GM12878 (cell line): ENCODE measurements around the gene PKP4. TPM values are rescaled to one million over a fixed set of nuclear protein-coding genes. Genes with fewer than 3 reads are reported as not detected.

Source experiments
- ATAC-seq: fragments of 200-7000 bp; cut with Tn5 transposase; 3 replicates; pipeline ENCODE4 v1.9.1; 2020; ENCODE audit warnings: mild to moderate bottlenecking, moderate library complexity
- BruUV-seq: library from RNA; stranded (reverse); fragments of 400-500 nt; replicated peaks from 2 replicates; lab custom pipeline; 2021; lab: Mats Ljungman, UMichigan
- CTCF ChIA-PET: fragments of 300-600 bp; sonication (Branson Sonifier 250); formaldehyde crosslinking; extraction: SDS; loops from one replicate; lab custom pipeline; 2021; ENCODE audit warnings: inconsistent platforms; lab: Yijun Ruan, JAX
- POLR2A ChIA-PET: fragments of 350-600 bp; formaldehyde crosslinking; extraction: SDS; loops from one replicate; lab custom pipeline; 2021; ENCODE audit warnings: inconsistent platforms; lab: Charles Lee
- RAD21 ChIA-PET: fragments of 300-600 bp; sonication (Branson Sonifier 250); formaldehyde crosslinking; loops from one replicate; lab custom pipeline; 2023; ENCODE audit warnings: antibody characterized with exemption; ENCODE audit not compliant: unreplicated experiment; lab: Charles Lee
- SMC1A ChIA-PET: fragments of 300-600 bp; sonication (Branson Sonifier 250); formaldehyde crosslinking; loops from one replicate; lab custom pipeline; 2023; ENCODE audit not compliant: unreplicated experiment, uncharacterized antibody; lab: Charles Lee
- DNase-seq: peaks from one replicate; pipeline ENCODE4 v3.0.0-alpha.2; 2011; ENCODE audit warnings: low read depth, low spot score
- FAIRE-seq: peaks from 3 replicates; lab custom pipeline; 2011; peaks lifted over from hg19 to GRCh38; lab: Jason Lieb, UNC
- H2AFZ ChIP-seq: 2 replicates; pipeline ENCODE4 v1.6.0; 2011; ENCODE audit warnings: low read depth, low read length, control low read depth; ENCODE audit not compliant: control insufficient read depth
- H3K27ac ChIP-seq: 2 replicates; pipeline ENCODE4 v1.5.1; 2011; ENCODE audit warnings: control low read depth; ENCODE audit not compliant: control insufficient read depth, insufficient read depth
- H3K27me3 ChIP-seq, 2 experiments: replicated peaks in 1 of 2; 2 replicates each; pipeline versions ENCODE4 v1.6.0 to v1.6.1; 2011; ENCODE audit warnings: low read length in 1 of 2; ENCODE audit not compliant: control insufficient read depth in 2 of 2, insufficient read depth in 2 of 2
- H3K36me3 ChIP-seq, 2 experiments: 2 replicates each; pipeline ENCODE4 v1.5.1; 2011; ENCODE audit warnings: low read length in 1 of 2; ENCODE audit not compliant: control insufficient read depth in 2 of 2, insufficient read depth in 2 of 2
- H3K4me1 ChIP-seq: 2 replicates; pipeline ENCODE4 v1.6.1; 2011; ENCODE audit warnings: mild to moderate bottlenecking, low read length, moderate library complexity, mixed read lengths; ENCODE audit not compliant: control insufficient read depth, insufficient read depth
- H3K4me2 ChIP-seq: 2 replicates; pipeline ENCODE4 v1.6.0; 2011; ENCODE audit warnings: control low read depth; ENCODE audit not compliant: control insufficient read depth, insufficient read depth
- H3K4me3 ChIP-seq: fragments of 200-600 bp; sonication (generic); 2 replicates; pipeline ENCODE4 v1.5.1; 2016
- H3K79me2 ChIP-seq: 2 replicates; pipeline ENCODE4 v1.6.0; 2011; ENCODE audit warnings: low read length; ENCODE audit not compliant: control insufficient read depth, insufficient read depth
- H3K9ac ChIP-seq: 2 replicates; pipeline ENCODE4 v1.8.0; 2011; ENCODE audit warnings: low read length, control low read depth, mixed read lengths; ENCODE audit not compliant: control insufficient read depth, insufficient read depth
- H3K9me3 ChIP-seq: replicated peaks from 3 replicates; pipeline ENCODE4 v1.5.1; 2011; ENCODE audit warnings: mild to moderate bottlenecking, low read length; ENCODE audit not compliant: control insufficient read depth, insufficient read depth
- H4K20me1 ChIP-seq: 2 replicates; pipeline ENCODE4 v1.6.0; 2011; ENCODE audit not compliant: control insufficient read depth, insufficient read depth
- ASH2L ChIP-seq: fragments of 300-600, 200-600 bp; sonication (generic); IDR thresholded peaks from 2 replicates; pipeline ENCODE4 v1.6.1; 2017; ENCODE audit warnings: low read depth, mild to moderate bottlenecking, borderline replicate concordance
- CBX3 ChIP-seq: fragments of 200-600 bp; sonication (generic); IDR thresholded peaks from 2 replicates; pipeline ENCODE4 v1.6.1; 2016; ENCODE audit warnings: low read depth, borderline replicate concordance
- CHD2 ChIP-seq: IDR thresholded peaks from 2 replicates; pipeline ENCODE4 v1.6.1; 2011; ENCODE audit warnings: low read depth, low read length, improper control_type of control experiment, borderline replicate concordance
- CREB1 ChIP-seq: IDR thresholded peaks from 2 replicates; pipeline ENCODE4 v1.6.1; 2012; ENCODE audit warnings: low read depth, mild to moderate bottlenecking, inconsistent platforms
- STAT1 ChIP-seq: fragments of 450-650 bp; conservative IDR thresholded peaks from 2 replicates; pipeline ENCODE4 v1.6.1; 2014; ENCODE audit warnings: antibody characterized with exemption, mild to moderate bottlenecking
- ZBTB11 ChIP-seq: fragments of 450-650 bp; formaldehyde crosslinking; IDR thresholded peaks from 2 replicates; pipeline ENCODE4 v1.5.0; 2022; ENCODE audit warnings: mild to moderate bottlenecking, missing genetic modification characterization
- ZNF274 ChIP-seq: IDR thresholded peaks from one replicate; pipeline ENCODE4 v1.8.0; 2011; ENCODE audit not compliant: insufficient read length, insufficient read depth
- WGBS: methylation state at CpG from one replicate; pipeline ENCODE4 v1.1.6; 2016; ENCODE audit warnings: low lambda C conversion rate; ENCODE audit not compliant: insufficient replicate concordance, insufficient coverage; ENCODE audit errors: missing lambda C conversion rate; 5-methylcytosine and 5-hydroxymethylcytosine counted together
- in situ Hi-C: fragments of 300-500 bp; cut with MboI; formaldehyde crosslinking; loops from 9 replicates; pipeline ENCODE4 v1.14.3; 2018; ENCODE audit warnings: mixed read lengths
- intact Hi-C: fragments of 100-400 bp; cut with micrococcal nuclease; formaldehyde crosslinking; loops from one replicate; pipeline ENCODE4 v1.14.2; 2022; ENCODE audit not compliant: unreplicated experiment
- polyA plus RNA-seq, 11 experiments: library from polyadenylated mRNA; depleted of rRNA in 4 of 11; unstranded in 6 of 11; stranded (reverse) in 5 of 11; fragments of >200 nt; fragmentation: Nextera tagmentation in 4 of 11; fragmentation: Illumina TruSeq in 1 of 11; extraction: Ambion mirVana in 4 of 11; extraction: Trizol in 1 of 11; gene quantifications; 1 replicate in 1 of 11; 2 replicates in 10 of 11; pipeline versions ENCODE4 v1.2.1 to v1.2.3, GENCODE V29; 2011 to 2016; ENCODE audit warnings: inconsistent platforms in 2 of 11, missing spikeins in 2 of 11, low read depth in 1 of 11
- total RNA-seq, 4 experiments: library from RNA; depleted of rRNA in 3 of 4; stranded (reverse); fragments of >200 nt in 3 of 4; fragmentation: Illumina TruSeq in 1 of 4; extraction: Trizol in 1 of 4; gene quantifications; 2 replicates each; pipeline versions ENCODE4 v1.2.1 to v1.2.3, GENCODE V29; 2013 to 2021
- TF ChIP-seq, protein P1 (sequence below): fragments of 450-650 bp; IDR thresholded peaks from 2 replicates; pipeline ENCODE4 v1.6.1; 2018; ENCODE audit warnings: mild to moderate bottlenecking, low read depth, moderate library complexity; ENCODE audit not compliant: partially characterized antibody
- TF ChIP-seq, protein P2 (sequence below): fragments of 450-650 bp; formaldehyde crosslinking; IDR thresholded peaks from 2 replicates; pipeline ENCODE4 v1.4.0; 2022; ENCODE audit warnings: mild to moderate bottlenecking, moderate library complexity

PKP4 gene
- total and polyA plus RNA-seq, 10 of the 15 experiments (the other 5 are each of a cell fraction or from before 2014, with no cell fraction given) = 4.8 to 35.8 (median 17.7) TPM

GRCh38 chr2:158726911-158727592, 270.3 kb downstream of the PKP4 start:
- Histone ChIP-seq H3K79me2 (no peaks in the 10 kb centered on the region), H3K4me2 (no peak overlapping the region), H4K20me1 (no peaks in the 10 kb centered on the region), H3K4me1 (no peaks in the 10 kb centered on the region), H3K9ac (no peak overlapping the region), H3K9me3 (no peaks in the 10 kb centered on the region), H3K36me3 (no peaks in the 10 kb centered on the region), H2AFZ (no peak overlapping the region), H3K27ac (no peak overlapping the region), H3K4me3 (no peak overlapping the region), H3K27me3 (peaks cover 0 to 2% of the 10 kb centered on the region in 2 experiments; a peak in 1 of 4 replicates)
- DNase-seq (no peak), ATAC-seq (no peak), FAIRE-seq (no peak)
- intact Hi-C loops = no loop called here
- in situ Hi-C loops = no loop called here
- RAD21 ChIA-PET = no interaction called here
- BruUV-seq = no TSS peak
- SMC1A ChIA-PET = no interaction called here
- CTCF ChIA-PET = no interaction called here
- 24% methylated on average over 8 of the region's 8 CpGs for WGBS
- POLR2A ChIA-PET = no interaction called here
- TF ChIP-seq CBX3 = no peak
- no peak for TF ChIP-seq ZBTB11 (CRISPR knock-in tag)
- TF ChIP-seq CHD2 = no peak
- TF ChIP-seq, protein P1, sequence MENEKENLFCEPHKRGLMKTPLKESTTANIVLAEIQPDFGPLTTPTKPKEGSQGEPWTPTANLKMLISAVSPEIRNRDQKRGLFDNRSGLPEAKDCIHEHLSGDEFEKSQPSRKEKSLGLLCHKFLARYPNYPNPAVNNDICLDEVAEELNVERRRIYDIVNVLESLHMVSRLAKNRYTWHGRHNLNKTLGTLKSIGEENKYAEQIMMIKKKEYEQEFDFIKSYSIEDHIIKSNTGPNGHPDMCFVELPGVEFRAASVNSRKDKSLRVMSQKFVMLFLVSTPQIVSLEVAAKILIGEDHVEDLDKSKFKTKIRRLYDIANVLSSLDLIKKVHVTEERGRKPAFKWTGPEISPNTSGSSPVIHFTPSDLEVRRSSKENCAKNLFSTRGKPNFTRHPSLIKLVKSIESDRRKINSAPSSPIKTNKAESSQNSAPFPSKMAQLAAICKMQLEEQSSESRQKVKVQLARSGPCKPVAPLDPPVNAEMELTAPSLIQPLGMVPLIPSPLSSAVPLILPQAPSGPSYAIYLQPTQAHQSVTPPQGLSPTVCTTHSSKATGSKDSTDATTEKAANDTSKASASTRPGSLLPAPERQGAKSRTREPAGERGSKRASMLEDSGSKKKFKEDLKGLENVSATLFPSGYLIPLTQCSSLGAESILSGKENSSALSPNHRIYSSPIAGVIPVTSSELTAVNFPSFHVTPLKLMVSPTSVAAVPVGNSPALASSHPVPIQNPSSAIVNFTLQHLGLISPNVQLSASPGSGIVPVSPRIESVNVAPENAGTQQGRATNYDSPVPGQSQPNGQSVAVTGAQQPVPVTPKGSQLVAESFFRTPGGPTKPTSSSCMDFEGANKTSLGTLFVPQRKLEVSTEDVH = no peak
- no peak for TF ChIP-seq CREB1
- no peak for TF ChIP-seq ZNF274
- TF ChIP-seq, protein P2, sequence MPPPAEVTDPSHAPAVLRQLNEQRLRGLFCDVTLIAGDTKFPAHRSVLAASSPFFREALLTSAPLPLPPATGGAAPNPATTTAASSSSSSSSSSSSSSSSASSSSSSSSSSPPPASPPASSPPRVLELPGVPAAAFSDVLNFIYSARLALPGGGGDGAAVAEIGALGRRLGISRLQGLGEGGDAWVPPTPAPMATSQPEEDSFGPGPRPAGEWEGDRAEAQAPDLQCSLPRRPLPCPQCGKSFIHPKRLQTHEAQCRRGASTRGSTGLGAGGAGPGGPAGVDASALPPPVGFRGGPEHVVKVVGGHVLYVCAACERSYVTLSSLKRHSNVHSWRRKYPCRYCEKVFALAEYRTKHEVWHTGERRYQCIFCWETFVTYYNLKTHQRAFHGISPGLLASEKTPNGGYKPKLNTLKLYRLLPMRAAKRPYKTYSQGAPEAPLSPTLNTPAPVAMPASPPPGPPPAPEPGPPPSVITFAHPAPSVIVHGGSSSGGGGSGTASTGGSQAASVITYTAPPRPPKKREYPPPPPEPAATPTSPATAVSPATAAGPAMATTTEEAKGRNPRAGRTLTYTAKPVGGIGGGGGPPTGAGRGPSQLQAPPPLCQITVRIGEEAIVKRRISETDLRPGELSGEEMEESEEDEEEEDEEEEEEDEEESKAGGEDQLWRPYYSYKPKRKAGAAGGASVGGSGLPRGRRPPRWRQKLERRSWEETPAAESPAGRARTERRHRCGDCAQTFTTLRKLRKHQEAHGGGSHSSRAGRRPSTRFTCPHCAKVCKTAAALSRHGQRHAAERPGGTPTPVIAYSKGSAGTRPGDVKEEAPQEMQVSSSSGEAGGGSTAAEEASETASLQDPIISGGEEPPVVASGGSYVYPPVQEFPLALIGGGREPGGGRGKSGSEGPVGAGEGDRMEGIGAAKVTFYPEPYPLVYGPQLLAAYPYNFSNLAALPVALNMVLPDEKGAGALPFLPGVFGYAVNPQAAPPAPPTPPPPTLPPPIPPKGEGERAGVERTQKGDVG (CRISPR knock-in tag) = no peak
- TF ChIP-seq ASH2L = no peak
- no peak for TF ChIP-seq STAT1
